Activated CD4-positive, alpha-beta T cell treated with anti-CD3 and anti-CD28 coated beads for 1 hour (primary cell): ENCODE measurements around the gene FGR.

Experiments used
- DNase-seq: peaks from one replicate; pipeline ENCODE4 v3.0.0-alpha.2; 2020

Gene FGR

DNA sequence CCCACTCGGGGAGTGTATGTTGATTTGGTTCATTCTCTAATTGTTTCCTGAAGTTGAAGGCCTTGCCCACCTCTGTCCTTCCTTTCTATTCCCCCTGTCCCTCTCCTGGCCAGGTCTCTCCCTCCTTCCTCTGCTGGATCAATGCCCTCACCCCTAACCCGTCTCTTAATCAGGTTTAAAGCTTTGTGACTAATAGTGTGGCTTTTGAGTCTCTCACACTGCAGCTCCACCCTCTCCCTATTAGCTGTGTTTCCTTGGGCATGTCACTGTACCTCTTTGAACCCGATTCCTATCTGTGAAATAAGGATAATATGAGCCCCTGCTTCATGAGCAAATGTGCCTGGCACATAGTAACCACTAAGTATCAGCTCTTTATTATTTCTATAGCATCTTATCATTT is 51.5 kb downstream of the FGR start:
- DNase-seq: no peak

DNA sequence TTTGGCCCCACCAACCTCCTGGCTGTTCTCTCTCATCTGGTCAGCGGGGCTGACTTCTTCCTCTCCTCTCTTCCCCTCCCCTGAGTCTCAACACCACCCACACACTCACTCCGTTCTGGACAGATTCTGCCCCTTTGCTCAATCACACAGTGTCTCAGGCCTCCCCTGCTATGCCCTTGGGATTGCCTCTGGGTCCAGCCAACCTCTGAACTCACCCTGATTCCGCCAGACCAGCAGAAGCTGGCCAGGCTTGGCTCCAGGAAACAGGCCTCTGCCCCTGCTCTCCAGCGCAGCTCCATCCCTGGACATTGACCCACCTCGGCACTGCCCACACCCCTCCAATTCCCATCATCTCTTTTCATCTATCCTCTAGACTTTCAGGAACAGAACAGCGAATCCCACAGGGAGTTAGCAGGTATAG is 53.2 kb downstream of the FGR start:
- no peak for DNase-seq

DNA sequence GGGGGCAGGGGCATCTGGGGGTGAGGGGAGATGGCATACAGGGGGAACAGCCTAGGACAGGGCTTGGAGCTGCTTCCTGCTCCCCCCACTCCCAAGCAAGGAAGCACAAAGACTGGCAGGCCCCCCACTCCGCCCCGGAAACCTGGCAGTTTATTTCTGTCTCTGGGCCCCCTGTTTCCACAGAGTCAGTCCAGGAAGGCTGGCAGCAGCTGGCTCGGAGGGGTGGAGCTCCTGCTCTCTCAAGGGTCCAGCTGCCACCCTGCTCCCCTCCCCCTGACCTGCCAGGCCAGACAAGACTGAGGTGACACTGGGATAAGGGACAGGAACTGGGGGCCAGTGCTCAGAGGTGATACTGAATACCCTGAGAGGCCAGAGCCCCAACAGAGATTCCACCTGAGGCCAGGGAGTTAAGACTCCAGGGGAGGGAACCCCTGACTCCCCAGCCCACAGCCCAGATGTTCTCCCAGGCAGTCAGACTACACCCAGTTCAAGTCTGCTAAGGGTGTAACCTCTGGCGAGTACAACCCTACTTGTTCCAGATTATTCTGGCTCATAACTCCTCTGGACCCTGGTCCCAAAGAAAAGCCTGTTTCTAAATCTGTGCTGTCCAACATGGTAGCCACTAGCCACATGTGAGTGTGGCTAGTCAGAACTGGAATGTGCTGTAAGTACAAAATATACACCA is 57.3 kb downstream of the FGR start:
- no peak for DNase-seq

DNA sequence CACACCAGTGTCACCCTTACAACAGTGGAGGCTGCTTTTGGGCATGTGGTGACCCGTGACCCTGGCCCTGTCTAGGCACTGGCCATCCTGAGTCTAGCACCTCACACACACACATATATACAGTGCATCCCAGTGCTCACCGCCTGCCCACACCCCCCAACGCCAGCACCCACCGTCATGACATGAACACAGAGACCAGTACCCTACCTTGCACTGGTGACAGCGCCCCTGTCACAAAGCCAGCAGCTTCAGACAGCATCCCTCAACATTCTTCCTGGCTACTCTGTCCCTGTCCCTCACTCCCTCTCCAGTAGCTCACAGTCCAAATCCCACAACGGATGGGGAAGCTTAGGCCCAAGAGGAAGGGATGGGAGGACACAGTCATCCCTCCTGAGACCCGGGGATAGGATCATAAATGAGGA is 58.2 kb downstream of the FGR start:
- no peak for DNase-seq

DNA sequence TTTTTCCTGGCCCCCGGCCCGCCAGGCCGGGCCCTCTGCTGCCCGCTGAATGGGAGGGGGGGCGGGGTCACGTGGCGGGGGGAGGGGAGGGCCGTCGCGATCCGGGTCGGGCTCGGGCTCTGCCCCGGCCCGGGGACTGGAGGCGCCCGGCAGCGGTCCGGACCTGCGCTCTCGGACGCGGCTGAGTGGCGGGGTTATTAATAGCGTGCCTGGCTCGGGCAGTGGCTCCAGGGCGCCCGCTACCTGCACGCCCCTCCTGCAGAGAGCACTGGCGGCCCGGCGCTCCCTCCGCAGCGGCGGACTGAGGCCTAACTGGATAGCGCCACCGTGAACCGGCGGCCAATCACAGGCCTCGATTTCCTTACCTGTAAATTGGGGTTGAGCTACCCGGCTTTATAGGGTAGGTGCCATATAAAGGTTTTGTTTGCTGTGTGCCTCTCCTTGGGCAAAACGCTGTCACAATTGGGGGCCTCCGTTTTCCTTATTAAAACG is 59.1 kb downstream of the FGR start:
- no peak for DNase-seq

DNA sequence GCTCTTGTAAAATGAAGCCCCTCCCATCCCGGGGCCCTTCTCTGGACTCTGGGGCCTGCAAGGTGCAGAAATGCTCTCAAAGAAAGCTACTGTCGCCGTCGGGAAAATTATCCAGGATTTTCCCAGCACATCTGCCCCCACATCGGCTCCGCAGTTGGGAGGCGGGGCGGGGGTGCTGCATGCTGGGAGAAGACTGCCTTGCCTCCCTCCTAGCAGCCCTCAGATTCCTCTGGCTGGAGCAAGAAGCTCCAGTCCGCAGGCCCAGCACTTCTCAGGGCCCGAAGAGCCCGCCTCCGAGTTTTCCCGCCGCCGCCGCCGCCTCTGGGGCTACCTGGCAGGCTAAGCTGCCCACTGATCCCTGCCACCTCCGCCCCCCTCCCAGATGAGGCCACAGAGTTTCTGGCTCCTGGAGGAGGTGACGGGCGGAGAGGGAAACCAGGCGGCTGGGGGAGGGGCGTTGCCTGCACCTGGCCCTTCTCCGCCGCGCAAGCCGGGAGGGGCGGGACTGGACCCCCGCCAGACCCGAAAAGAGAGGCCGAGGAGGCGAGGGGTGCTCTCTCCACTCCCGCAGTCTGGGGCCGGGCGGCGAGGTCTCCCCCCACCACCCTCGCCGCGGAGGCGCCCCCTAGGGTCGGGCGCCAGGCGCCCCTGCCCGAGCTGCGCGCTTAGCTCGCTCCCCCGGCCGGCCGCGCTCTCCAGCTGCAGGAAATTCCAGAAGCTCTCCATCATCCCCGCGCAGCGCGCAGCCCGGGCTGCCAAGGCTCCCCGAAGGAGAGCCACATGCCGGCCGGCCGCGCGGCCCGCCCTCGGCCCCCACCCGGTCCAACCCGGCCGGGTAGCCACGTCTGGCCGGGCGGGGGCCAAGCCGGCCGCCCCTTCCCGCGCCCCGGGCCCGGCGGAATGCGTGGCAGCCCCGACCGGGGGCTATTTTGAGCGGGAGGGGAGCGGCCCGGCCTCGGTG is 59.8 kb downstream of the FGR start:
- no peak for DNase-seq

DNA sequence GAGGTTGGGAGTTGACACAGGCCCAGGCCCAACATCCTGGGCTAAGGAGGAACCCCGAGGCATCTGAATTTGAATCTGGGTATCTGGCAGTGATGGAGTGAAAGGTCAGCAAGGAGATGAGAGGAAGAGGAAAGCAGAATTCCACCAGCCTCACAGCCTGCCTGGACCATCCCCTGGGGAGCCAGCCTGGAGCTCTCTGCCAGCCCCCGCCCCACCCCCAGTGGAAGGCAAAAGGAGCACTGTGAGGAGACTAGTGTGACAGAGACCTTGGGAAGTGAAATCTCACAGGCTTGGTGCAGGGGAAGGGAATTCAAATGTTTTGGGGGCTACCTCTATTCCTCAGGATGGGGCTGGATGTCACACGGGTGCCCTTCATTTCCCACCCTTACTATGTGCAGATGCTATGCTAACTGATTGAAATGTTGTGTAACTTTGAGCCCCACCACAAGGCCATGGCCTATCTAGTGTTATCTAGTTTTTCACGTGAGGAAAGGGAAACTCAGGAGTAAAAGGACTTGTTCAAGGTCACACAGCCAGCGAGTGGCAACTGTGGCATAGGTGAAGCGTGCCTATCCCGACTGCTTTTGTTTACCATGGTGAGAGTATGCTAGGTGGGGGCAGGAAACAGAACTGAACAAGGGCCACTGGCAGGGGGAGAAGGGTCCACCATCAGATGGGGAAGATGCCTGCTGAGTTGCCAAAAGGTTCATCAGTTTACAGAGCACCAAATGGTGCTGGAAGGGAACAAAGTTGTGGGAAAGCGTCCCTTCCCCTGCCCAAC is 60.8 kb downstream of the FGR start:
- DNase-seq: no peak

DNA sequence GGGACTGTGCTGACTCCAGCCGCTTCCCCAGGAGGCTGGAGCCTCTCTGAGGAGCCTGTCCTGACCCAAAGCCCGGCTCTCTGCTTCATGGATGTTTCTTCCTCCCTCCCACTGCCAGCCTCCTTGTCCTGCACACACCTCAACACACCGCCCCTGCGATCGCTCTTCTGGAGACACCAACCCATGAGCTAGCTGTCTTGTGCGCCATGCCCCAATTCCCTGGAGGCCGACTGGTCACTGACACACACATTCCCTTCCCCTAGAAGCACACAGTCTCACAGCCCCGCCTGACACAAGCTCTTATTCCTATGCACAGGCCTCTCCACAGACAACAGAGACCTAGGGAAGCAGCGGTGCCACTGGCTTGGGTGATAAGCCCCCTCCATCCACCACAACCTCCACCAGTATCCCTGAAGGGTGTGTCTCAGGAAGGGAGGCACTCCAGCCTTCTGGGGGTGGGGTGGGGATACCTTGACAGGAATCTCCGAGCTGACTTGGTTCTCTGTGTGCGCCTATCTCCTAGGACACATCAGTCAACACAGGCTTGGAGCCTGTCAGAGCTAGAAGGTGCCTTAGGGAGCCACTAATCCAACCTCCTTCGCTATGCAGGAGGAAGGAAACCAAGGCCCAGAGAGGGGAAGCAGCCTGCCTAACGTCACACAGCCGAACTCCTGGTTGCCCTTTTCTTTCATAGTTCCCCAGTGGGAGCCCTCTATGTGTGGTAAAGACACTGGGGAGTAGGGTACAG is 62.1 kb downstream of the FGR start:
- DNase-seq: no peak

DNA sequence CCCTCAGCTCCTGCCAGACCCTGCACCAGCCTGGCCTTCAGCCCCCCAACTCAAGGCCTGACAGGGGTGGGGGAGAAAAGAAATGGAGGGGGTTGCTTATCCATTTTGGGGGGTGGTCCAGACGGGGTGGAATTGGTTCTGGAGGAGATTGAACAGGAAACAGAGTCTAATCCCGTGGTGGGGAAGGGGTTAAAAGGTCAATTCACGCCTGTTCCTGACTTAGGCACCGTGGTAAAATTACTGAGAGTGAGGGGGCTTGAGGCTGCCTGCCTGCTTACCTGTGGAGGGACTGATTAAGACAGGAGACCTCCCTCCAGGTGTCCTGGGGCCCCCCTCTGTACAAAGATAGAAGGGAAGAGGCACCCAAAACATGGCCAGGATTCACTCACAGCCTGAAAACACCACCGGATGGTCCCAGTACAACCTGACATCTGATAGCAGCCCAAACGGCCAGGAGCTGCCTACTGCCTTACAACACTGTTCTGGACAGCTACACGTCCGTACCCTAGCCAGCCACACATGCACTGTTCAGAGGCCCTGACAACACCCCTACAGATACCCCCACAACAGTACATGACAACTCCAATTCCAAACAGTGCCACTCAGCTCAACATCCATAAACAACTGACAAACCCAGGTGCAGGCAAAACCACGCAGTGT is 62.8 kb downstream of the FGR start:
- DNase-seq: no peak

DNA sequence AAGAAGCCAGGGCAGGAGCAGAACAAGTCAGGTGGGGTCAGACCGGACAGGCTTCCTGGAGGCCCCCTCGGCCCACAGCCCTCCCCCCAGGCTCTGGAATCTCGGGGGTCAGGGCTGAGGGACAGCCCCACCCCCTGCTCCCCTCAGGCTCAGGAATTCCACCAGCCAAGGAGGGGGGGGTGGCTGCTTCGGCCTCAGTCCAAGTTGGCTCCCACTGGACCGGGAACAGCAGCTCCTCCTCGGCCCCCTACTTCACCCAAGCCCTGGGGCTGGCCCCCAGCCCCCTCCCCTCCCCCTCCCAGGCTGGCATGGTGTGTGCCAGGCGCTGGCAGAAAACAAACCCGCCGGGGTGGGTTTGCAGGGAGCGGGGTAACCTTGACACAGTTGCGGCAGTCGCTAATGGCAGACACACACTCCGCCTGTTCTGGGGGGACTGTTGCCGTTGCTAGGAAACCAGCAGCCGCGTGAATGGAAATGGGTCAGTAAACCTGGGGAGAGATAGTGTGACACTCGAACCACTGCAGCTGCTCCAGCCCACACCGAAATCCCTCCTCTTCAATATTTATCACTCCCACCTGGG is 63.5 kb downstream of the FGR start:
- no peak for DNase-seq

DNA sequence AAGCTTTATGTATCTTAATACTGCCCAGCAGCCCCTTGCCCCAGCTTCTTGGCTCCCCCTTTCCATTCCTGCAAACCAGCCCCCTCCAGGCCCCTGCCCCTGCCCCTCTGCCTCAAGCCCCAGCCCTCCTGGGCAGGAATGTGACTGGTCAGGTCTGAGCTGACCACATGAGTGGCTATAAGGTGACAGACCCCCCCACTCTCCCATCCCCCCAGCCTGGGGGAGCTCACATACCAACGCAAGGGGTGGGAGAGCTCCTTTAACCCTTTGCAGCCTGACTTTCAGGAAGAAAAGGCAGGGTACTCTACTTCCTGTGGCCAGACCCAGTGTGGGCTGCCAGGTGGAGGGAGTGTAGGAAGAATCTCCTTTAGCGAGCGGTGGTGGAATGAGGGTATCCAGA is 64.2 kb downstream of the FGR start:
- no peak for DNase-seq

DNA sequence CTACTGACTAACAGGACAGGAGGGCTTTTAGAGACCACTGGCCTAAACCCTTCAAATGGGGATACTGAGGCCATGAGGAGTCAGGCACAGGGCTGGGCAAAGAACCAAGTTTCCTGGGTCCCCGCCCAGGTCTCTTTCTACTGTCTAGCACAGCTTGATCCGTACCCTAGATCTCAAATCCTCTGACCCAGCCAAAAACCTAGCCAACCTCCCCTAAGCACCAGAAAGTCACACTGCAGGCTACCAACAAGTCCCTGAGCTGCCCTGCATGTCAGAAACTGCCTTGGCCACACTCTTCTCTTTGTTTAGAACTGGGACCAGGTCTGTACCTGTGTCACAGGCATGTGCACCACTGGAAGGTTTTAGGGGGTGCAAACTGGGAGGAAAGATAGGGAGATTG is 64.6 kb downstream of the FGR start:
- DNase-seq: no peak

DNA sequence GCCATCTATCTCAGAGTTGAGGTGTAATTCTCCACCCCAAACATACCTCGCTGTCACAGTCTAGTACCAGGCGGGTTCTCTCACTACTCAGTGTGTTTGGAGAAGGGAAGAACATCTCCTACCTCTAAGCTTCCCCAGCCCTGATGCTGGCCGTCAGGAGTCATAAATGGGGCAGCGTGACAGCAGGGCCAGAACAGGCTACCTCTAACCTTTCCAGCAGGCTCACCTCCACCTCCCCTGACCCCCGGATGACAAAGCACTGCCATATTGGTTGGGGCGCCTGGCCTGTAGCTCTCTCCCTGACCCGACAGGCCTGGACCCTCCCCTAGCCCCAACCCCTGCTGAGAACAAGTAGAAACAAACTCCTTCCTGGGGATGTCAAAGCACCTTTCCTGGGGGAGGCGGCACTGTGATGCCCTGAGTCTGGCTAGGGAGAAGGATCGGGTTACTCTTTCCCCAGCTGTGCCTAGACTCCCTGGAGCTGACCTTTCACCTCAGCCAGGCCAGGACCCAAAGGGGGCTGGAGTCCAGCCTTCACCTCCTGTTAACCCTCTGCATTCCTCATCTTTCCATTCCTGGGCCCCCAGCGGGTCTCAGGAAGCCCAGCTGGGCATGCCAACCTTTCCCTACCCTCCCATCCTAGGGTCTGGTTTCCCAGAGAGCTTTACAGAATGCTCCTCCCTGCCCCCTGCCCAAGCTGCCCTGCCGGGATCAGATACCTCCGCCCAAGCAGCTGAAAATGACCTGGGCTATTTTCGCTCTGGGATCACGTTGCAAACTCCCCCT is 65.3 kb downstream of the FGR start:
- no peak for DNase-seq

DNA sequence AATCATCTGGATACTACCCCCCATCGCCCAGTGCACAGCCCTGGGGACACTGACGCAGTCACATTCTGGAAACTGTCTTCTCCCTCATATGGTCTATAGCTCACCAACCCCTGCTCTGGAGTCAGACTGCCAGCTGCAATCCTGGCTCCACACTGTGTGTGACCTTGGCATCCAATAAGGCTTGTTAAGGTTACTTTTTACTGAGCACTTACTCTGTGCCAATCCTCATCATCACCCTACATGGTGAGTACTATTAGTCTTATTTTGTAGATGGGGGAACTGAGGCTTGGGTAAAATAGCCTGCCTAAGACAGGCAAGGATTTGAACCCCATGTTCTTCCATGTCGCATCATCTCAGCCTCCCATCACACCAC is 65.9 kb downstream of the FGR start:
- no peak for DNase-seq

DNA sequence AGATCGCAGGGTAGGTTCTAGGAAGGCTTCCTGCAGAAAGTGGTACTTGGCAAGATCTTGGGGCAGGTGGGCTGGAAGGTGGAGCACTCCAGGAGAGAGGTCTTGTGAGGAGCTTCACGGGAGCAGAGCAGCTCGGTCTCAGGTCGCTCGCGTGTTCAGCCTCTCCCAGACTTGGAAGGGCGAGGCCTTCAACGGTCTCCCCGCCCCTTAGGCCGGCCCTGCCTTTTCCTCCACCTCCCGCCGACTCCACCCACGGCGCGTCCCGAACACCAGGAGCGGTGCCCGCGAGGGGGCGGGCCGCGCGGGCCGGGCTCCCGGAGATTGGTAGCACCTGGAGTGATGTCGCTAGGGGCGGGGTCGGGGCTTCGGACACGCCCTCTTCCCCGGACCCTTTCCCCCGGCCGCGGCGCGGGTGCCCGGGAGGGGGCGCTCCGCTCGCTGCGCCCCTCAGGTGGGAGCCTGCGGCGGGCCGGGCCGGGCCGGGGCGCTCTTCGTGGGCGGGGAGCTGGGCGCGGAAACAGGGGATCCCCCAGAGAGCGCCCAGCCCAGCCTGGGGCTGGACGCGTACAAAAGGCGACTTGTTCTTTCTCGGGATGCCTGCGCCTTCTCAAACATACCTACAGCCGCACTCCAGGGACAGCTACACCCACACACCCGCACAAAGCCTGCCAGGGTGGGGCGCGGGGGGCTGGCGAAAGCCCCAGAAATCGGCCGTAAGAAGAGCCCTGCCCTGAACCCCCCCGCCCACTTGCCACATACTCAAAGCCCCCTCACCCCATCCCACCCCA is 66.5 kb downstream of the FGR start:
- peak; percentile 87 for DNase-seq

DNA sequence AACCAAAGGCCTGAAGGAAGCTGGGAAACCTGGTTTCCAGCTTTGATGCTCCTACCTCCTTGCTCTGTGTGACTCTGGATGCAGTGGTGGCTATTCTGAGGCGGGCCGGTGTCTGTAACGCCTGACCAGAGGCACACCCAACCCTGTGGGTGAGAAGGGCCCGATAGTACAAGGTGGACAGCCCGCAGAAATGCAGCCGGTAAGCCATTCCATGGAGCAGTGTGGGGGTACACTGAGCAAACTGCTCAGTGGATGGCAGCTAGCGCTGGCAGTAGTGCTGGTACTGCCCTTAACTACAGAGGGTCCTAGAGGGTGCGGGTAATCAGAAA is 67.0 kb downstream of the FGR start:
- DNase-seq: no peak

DNA sequence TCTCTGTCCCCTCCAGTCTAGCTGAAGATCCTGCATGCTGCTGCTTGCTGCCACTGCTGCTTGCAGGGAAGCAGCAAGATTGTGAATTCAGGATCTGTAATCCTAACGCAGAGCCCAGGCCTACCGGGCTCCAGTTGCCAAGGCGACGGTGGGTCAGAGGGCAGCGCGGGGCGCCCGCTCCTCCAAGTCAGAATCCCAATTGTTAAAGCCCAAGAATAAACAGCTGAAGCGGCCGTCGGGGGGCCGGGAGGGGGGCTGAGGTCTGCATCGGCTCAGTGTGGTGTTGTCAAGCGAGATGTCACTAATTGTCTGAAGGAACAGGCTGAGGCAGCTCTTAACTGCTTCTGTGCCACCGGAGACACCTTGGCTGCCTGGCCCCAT is 67.8 kb downstream of the FGR start:
- no peak for DNase-seq

DNA sequence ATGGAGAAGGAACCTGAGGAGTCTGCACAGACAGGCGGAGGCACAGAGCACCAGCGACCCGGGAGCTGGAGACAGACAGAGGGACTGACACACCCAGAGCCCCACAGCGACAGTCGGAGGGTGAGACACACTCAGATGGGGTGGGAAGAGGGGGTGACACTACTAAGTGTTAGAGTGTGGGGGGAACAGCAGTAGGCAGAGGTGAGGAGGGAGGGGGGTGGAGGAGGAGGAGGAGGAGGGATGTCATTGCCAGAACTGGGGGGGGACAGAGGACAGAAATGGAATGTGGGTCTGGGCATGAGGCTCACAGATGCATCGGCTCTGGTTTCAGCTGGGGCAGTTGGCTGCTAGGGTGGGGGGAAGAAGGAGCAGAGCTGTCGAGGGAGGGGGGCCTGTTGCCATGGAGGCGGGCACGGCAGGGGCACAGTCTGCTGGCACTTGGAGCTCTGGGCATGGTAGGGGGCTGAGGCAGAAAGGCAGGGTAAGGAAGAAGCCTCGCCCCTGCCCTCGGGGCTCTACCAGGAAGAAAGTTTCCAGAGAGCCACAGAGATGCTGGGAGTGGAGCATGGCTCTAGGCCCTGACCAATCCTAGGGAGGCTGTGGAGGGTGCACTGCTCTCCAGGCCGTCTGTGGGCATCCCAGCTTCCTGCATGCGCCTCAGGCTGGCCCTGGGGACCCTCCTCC is 68.4 kb downstream of the FGR start:
- DNase-seq: no peak
